Astrocyte (in vitro differentiated cells and primary cell): ENCODE results near the gene SLC38A1.

ENCODE experiments used
- EZH2 ChIP-seq: IDR thresholded peaks from 2 replicates; pipeline ENCODE4 v1.6.1; 2012; ENCODE audit warnings: mild to moderate bottlenecking, low read length, inconsistent platforms; ENCODE audit not compliant: insufficient read depth
- TF ChIP-seq, protein P1 (sequence below): IDR thresholded peaks from 2 replicates; pipeline ENCODE4 v1.5.1; 2011; ENCODE audit warnings: low read depth, mild to moderate bottlenecking, inconsistent platforms, low read length, moderate library complexity; ENCODE audit not compliant: insufficient read depth

DNA sequence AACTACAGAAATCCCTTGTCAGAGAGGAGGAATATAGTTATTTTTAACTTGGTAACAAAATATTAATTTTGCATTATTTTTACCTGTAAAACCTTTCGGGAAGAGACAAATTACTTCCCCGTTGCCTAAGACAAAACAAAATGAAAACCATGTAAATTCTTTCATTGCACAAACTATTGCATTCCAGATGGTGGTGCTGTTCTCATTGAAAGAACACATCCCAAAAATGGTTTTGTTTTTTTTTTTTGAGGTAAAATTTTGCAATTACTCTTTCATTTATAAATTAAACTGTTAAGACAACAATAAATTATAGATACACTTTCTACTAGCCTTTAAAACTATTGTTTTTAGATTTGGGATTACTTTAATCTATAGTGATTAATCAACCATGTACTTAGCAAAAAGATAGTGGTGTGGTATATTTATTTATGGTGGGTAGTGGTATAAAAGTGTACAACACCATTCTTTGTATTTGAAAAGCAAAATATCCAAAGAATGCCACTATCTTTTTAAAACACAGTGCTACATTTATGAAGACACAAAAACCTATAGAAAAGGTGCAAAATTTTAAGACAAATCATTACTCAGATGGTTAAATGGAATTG, 115.5 kb downstream of the SLC38A1 start:
- TF ChIP-seq, protein P1, sequence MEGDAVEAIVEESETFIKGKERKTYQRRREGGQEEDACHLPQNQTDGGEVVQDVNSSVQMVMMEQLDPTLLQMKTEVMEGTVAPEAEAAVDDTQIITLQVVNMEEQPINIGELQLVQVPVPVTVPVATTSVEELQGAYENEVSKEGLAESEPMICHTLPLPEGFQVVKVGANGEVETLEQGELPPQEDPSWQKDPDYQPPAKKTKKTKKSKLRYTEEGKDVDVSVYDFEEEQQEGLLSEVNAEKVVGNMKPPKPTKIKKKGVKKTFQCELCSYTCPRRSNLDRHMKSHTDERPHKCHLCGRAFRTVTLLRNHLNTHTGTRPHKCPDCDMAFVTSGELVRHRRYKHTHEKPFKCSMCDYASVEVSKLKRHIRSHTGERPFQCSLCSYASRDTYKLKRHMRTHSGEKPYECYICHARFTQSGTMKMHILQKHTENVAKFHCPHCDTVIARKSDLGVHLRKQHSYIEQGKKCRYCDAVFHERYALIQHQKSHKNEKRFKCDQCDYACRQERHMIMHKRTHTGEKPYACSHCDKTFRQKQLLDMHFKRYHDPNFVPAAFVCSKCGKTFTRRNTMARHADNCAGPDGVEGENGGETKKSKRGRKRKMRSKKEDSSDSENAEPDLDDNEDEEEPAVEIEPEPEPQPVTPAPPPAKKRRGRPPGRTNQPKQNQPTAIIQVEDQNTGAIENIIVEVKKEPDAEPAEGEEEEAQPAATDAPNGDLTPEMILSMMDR, result peak; percentile 74
- no peak for TF ChIP-seq EZH2
